ENCODE data around the gene ERMN.

DNA sequence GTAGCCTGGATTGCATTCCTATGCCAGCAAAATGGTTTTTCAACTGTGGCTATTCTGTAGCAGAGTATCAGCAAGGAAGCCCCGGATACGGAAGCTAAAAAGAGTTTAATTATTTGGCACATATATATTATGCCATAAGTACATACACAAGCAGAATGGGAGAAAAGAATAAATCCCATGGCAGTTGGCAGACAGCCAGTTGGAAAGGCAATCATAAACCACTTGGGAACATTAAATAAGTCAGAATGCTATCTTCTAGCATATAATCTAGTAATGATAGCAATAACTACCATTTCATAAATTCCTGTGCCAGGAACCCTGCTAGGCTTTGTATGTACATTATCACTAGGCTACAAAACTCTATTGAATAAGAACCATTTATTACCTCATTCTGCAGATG is 42.2 kb downstream of the ERMN start:
- no peak for TF ChIP-seq ZSCAN30 (CRISPR knock-in tag; IDR thresholded peaks at IDR 0.05)
- TF ChIP-seq POLR2AphosphoS5 (IDR thresholded peaks at IDR 0.05; ENCODE audit: low read depth, low read length), result no peak
- TF ChIP-seq ZNF235 (CRISPR knock-in tag; IDR thresholded peaks at IDR 0.05; ENCODE audit: borderline replicate concordance), result no peak
- TF ChIP-seq, protein P1, sequence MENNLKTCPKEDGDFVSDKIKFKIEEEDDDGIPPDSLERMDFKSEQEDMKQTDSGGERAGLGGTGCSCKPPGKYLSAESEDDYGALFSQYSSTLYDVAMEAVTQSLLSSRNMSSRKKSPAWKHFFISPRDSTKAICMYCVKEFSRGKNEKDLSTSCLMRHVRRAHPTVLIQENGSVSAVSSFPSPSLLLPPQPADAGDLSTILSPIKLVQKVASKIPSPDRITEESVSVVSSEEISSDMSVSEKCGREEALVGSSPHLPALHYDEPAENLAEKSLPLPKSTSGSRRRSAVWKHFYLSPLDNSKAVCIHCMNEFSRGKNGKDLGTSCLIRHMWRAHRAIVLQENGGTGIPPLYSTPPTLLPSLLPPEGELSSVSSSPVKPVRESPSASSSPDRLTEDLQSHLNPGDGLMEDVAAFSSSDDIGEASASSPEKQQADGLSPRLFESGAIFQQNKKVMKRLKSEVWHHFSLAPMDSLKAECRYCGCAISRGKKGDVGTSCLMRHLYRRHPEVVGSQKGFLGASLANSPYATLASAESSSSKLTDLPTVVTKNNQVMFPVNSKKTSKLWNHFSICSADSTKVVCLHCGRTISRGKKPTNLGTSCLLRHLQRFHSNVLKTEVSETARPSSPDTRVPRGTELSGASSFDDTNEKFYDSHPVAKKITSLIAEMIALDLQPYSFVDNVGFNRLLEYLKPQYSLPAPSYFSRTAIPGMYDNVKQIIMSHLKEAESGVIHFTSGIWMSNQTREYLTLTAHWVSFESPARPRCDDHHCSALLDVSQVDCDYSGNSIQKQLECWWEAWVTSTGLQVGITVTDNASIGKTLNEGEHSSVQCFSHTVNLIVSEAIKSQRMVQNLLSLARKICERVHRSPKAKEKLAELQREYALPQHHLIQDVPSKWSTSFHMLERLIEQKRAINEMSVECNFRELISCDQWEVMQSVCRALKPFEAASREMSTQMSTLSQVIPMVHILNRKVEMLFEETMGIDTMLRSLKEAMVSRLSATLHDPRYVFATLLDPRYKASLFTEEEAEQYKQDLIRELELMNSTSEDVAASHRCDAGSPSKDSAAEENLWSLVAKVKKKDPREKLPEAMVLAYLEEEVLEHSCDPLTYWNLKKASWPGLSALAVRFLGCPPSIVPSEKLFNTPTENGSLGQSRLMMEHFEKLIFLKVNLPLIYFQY (CRISPR knock-in tag; IDR thresholded peaks at IDR 0.05; ENCODE audit: borderline replicate concordance), result no peak
- TF ChIP-seq ZNF543 (CRISPR knock-in tag; IDR thresholded peaks at IDR 0.05), result no peak
- TF ChIP-seq NFIC (IDR thresholded peaks at IDR 0.05; ENCODE audit: low read length), result no peak
